Stimulated activated CD8-positive, alpha-beta memory T cell treated with anti-CD3 and anti-CD28 coated beads, Interleukin-4, amount 100 ng/mL, for 48 hours (primary cell): ENCODE data around the gene PGM2.

Experiments used
- DNase-seq: peaks from one replicate; pipeline ENCODE4 v3.0.0-alpha.2; 2020

Gene PGM2

DNA sequence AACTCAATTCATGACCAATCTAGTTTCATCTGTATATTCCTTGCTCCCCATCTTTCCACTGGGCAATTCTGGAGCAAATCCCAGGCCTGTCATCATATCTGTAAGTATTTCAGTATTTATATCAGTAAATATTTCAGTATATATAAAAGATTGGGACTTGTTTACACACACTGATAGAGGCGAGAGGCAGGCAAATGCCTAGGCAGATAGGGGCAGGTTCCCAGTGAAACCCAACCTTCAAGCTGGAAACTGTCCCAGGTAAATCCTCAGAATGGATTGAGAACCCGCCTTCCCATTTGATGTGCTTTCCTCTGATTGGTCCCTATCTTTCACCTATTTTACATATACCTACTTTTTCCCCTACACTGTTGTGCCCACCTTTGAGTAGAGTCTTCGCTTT, 40.6 kb downstream of the PGM2 start:
- DNase-seq = no peak

GRCh38 chr4:37868238-37868637, 41.8 kb downstream of the PGM2 start:
- DNase-seq = no peak

- no peak for DNase-seq
Measured at GRCh38 chr4:37872310-37872988, 46.0 kb downstream of the PGM2 start.

- no peak for DNase-seq
Measured at GRCh38 chr4:37873386-37873785, 46.9 kb downstream of the PGM2 start.

DNA sequence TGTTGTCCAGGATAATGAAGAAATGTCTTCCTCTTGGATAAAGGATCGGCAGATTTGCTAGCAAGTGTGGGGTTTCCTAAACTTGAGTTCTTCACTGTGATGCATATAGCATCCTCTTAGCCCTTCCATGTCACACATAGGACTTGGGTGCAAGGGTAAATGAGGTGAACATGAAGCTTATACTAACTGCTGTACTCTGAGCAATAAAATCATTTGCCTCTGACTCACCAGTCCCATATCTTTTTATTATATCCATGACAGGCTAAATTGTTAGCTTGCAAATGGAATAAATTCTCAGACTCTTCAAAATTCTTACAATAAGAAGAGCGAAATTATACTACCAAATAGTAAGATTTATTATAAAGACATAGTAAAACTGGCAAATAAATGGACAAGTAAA, 49.7 kb downstream of the PGM2 start:
- no peak for DNase-seq

DNA sequence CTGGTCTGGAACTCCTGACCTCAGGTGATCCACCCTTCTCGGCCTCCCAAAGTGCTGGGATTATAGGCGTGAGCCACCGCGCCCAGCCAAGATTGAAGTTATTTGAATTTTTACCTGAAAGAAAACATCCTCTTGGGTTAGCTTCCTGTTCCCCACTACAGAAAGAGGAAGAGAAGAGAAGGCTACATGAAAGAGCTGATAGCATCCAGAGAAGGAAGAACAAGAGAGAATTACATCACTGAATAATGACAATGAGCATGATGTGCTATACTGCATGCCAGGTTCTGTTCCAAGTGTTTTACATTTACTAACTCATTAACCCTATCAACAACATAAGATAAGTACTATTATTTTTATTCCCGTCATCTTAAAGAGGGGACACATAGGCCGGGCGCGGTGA, 52.9 kb downstream of the PGM2 start:
- DNase-seq = no peak

DNA sequence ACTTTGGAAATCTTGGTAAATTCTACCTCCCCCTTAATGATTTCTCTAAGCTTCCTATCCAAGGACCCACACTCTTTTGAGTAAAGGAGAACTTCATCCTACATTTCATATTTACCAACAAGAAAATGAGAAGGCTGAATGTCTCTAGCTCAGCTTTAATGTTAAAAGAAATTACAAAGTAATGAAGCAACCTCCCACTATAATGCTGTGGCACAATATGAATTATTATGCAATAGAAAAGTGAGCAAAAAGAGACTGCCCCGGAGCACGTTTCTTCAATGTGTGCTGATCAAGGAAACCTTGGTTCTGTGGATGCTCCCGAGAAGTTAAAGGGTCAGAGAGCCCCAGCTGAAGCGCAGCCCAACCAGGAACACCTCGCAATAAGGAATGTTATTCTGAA, 55.3 kb downstream of the PGM2 start:
- DNase-seq = no peak

- DNase-seq = no peak
Measured at GRCh38 chr4:37882665-37883296, 56.3 kb downstream of the PGM2 start.

- DNase-seq = no peak
Measured at GRCh38 chr4:37884855-37885487, 58.5 kb downstream of the PGM2 start.

GRCh38 chr4:37885496-37885895, 59.0 kb downstream of the PGM2 start:
- no peak for DNase-seq

DNA sequence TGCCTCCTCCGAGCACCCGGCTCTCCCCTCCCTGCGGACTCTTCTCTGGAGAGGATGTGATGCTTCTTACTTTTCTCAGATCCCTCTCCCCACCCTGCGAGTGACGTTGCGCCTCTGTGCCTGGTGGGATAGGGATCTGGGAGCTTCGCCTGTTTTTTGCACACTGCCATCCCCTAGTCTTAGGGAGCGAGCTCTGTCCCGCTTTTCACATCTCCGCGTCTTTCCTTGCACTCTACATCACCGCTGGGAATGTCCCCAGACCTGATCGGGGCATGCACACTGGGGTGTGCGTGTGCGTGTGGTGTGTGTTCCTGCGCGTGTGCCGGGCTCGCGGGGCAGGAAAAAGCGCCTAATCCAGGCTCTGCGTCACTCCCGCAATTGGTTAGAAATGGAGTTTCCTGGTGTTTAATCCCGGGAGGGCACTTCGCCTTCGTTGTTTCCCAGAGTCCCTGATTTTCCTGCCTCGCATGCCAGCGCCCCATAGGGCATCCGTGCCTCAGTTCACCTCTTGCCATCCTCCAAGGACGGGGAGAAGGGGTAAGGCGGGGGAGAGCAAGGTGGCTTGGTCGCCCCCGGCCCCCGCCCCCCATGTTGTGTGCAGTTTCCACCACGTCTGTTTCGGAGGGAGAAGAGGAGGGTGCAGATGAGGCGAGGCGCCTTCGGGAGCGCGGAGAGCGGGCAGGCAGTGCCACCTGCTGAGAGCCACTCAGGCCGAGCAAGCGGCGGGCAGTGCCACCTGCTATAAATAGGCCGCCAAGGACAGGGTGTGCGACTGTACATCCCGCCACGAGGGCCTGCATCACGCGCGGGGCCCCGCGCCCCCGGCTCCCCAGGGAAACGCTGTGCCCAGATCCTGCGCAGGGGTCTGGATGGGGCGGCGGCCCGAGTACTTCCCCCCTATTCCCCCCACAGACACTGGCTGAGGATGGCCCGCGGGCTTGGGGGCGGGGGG, 63.6 kb downstream of the PGM2 start:
- peak; percentile 43 for DNase-seq

GRCh38 chr4:37890801-37891259, 64.3 kb downstream of the PGM2 start, which contains the start of gene TBC1D1:
Gene TBC1D1 (plus strand): TSS chr4:37891084. CDS start chr4:37902096, 11,012 bp downstream.
- DNase-seq = peak; percentile 64

- peak; percentile 72 for DNase-seq
Measured at GRCh38 chr4:37891260-37892159, 65.0 kb downstream of the PGM2 start.

DNA sequence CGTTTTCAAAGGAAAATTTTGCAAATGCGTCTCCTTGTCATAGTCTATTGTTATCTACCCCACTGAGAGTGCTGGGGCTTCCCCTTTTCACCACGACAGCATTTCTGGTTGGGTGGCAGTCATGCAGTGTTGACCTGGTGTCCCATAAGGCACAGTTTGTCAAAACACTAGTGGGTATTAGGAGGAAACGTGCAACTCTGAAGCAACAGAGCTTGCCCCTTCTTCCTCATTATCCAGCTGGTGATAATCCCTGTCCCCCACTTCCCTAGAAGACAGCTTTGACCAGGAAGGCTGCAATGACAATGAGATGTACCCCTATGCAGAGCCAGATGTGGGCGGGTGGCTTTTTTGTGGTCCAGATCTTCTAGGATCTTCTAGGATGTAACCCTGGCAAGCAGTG, 66.2 kb downstream of the PGM2 start:
- peak; percentile 69 for DNase-seq

GRCh38 chr4:37893164-37893563, 66.7 kb downstream of the PGM2 start:
- DNase-seq = no peak

GRCh38 chr4:37895271-37895670, 68.8 kb downstream of the PGM2 start:
- no peak for DNase-seq

GRCh38 chr4:37896206-37896860, 69.8 kb downstream of the PGM2 start:
- no peak for DNase-seq

- no peak for DNase-seq
Measured at GRCh38 chr4:37902212-37902611, 75.7 kb downstream of the PGM2 start.

GRCh38 chr4:37902738-37903693, 76.5 kb downstream of the PGM2 start:
- DNase-seq = no peak

- DNase-seq = no peak
Measured at GRCh38 chr4:37903901-37904300, 77.4 kb downstream of the PGM2 start.
